NCI-H524 (cell line): ENCODE data around the gene SPACA7.

ENCODE experiments used
- DNase-seq, 2 experiments: peaks; one replicate each; lab custom pipeline; 2025; lab: John Stamatoyannopoulos, UW

Gene SPACA7

GRCh38 chr13:112376050-112376681 is at the start of gene SPACA7:
Gene SPACA7 (plus strand): TSS chr13:112376355. CDS start chr13:112376386, 31 bp downstream.
- no peak for DNase-seq

DNA sequence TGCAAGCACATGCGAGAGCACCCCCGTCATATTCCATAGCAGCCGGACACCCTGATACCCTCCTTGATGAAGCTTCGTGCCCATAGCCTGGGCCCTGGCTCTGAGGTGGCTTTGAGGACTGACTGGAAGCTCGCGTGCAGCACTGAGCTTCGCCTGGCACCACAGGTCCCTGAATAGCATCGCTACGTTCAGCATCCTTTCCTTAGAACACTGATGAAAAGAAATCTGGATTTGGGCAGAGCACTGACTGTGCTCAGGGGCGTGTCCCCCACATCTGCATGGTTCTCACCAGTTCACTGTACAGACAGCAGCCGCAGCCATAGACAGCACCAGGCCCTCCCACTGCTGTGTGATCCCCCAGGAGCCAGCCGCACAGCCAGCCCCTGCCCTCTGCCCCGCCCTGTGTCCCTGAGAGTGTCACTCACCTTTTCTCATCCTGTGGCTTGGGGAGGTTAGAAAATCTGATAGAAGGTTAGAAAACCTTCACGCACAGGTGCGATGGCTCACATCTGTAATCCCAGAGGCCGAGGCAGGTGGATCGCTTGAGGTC is 49.3 kb upstream of the SPACA7 start:
- DNase-seq, result no peak

- DNase-seq, result no peak
Measured at GRCh38 chr13:112328936-112329335, 47.2 kb upstream of the SPACA7 start.

DNA sequence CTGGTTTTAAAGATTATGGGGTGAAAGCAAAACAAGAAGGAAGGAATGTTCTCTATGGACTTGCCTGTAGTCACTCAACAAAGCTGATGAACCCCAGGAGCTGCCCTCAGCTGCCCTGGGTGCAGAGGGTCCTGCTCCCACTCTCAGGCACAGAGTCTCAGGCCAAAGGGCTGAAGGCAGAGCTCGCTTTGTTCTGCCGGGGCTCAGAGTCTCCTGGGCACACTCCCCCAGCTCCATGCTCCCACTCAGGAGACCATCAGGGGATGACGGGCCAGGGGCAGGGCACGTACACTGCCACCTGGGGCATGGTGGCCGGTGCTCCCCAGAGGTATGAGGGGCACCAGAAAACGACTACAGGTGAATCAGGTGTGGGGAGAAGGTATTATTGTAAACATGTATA is 46.8 kb upstream of the SPACA7 start:
- DNase-seq, result no peak

- DNase-seq, result no peak
Measured at GRCh38 chr13:112330066-112330465, 46.1 kb upstream of the SPACA7 start.

- DNase-seq, result no peak
Measured at GRCh38 chr13:112330479-112331381, 45.4 kb upstream of the SPACA7 start.

DNA sequence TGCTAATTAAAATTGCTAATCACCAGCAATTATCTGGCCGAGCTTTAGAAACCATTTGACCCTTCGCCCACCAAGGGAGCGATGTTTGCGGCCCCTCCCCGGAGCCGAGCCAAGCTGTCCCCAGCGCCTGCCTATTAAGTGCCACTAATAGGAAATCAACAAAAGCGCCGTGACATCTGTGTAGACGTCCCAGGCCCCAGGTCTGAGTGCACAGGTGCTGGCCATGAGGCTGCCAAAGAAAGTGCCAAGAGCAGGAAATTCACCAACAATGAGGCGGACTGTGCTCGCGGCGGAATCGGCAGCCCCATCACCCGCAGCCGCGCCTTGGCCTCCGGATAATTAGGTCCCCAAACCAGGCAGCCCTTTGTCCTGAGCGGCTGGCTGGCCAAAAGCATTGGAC is 44.5 kb upstream of the SPACA7 start:
- DNase-seq, result peak in 1 of 2 experiments; percentile 4

DNA sequence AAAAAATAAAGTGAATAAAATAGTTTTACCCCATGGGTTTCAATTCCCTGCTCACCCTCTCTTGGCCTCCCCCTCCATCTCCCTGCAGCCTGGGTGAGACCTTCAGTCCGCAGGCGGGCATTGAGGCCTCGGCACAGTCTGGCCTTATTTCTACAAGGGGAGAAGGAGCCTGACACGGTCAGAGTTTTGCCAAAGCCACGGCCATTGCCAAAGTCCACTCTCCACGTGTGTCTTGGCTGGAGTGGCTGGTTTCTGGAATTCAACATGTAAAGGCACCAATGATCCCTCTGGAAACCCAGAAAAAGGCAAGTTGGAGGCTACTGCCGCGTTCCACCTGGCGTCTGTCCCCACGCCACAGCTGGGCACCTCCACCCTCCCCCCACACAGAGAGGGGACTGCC is 43.4 kb upstream of the SPACA7 start:
- no peak for DNase-seq

DNA sequence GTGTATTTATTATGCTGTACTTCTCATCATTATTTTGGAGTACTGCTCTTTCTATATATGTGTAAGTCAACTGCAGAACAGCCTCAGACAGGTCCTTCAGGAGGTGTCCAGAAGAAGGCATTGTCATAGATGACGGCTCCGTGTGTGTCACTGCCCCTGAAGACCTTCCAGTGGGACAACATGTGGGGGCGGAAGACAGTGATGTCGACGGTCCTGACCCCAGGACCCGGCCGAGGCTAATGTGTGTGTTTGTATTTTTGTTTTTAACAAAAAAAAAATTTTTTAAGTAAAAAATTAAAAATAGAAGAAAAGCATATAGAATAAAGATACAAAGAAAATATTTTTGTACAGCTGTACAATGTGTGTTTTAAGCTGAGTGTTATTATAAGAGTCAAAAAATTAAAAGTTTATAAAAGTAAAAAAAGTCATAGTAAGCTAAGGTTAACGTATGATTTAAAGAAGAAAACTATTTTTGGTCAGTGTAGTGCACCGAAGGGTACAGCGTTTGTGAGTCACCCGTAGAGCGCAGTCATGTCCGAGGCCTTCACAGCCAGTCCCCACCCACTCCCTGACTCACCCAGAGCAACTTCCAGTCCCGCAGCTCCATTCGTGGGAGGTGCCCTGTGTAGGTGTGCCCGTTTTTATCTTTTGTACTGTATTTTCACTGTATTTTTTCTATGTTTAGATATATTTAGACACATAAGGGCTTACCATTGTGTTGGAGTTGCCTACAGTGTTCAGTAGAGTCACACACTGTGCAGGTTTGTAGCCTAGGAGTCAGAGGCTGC is 42.2 kb upstream of the SPACA7 start:
- no peak for DNase-seq

- no peak for DNase-seq
Measured at GRCh38 chr13:112335135-112335534, 41.0 kb upstream of the SPACA7 start.

- DNase-seq, result no peak
Measured at GRCh38 chr13:112341446-112341845, 34.7 kb upstream of the SPACA7 start.

DNA sequence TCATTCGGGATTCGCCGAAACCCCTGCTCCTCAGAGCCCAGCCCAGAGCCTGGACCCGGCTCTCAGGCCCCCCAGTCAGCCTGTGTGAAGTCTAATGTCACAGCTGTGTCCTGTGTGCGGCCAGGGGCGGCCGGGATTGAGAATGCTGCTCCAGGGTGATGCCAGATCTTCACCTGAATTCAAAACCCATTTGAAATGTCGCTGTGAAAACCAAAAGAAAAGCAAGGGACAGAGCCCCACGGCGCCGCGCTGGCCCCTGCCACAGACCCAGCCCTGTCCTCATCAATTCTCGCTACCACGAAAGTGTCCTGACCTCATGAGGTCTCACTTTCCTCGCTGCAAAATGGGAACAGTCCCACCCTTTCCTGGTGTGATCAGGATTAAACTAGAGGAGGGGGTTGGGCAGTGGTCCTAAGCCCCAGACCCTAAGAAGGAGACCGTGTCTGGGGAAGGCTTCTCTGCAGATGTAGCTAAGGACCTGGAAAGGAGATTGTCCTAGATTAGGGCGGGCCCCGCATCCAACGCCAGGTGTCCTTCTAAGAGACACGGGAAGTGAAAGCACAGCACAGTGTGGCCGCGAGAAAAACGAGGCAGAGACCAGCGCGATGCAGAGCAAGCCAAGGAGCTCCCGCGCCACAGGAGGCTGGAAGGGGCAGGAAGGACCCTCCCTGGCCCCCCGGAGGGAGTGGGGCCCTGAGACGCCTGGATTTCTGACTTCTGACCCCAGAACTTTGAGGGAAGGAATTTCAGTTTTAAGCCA is 34.0 kb upstream of the SPACA7 start:
- no peak for DNase-seq

- DNase-seq, result no peak
Measured at GRCh38 chr13:112342841-112343361, 33.3 kb upstream of the SPACA7 start.

- no peak for DNase-seq
Measured at GRCh38 chr13:112343591-112343990, 32.6 kb upstream of the SPACA7 start.

GRCh38 chr13:112345826-112346172 is 30.4 kb upstream of the SPACA7 start:
- peak in 1 of 2 experiments; percentile 41 for DNase-seq

GRCh38 chr13:112346173-112346898 is 29.8 kb upstream of the SPACA7 start:
- DNase-seq, result peak; percentile 94 to 96

DNA sequence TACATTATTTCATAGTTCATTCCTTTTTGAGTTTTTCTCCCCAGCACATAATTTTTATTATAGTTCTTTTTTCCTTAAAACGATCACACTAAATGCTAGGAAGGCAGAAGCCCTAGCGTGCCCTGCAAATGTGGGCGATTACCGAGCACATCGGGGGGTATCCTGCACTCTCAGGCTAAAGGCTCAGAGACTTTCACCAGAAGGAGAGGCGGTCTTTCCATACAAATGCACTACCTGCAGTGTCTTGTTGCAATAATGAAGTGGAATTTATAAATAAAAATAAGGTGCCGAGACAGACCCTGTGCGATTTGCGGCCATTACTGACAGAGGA is 29.3 kb upstream of the SPACA7 start:
- DNase-seq, result peak; percentile 38 to 67

GRCh38 chr13:112347986-112348385 is 28.2 kb upstream of the SPACA7 start:
- DNase-seq, result no peak

GRCh38 chr13:112348642-112349345 is 27.4 kb upstream of the SPACA7 start:
- DNase-seq, result no peak

GRCh38 chr13:112349681-112350080 is 26.5 kb upstream of the SPACA7 start:
- DNase-seq, result no peak
